Right cardiac atrium (tissue), 5 donors: ENCODE measurements around the gene PTPN6. TPM values are rescaled to one million over a fixed set of nuclear protein-coding genes. Genes with fewer than 3 reads are reported as not detected.
A peak's percentile ranks its signal among the peaks of the same experiment; 100 is the strongest.

Source experiments
- ATAC-seq, 2 donors: fragments of 200-7000 bp; cut with Tn5 transposase; one replicate each; pipeline versions ENCODE4 v1.8.0 to v1.9.1; 2020; ENCODE audit warnings: moderate library complexity in 2 of 2, mild to moderate bottlenecking in 1 of 2
- DNase-seq, 3 donors: peaks; one replicate each; pipeline ENCODE4 v3.0.0-alpha.2; 2020
- H3K27ac ChIP-seq: one replicate; pipeline ENCODE4 v1.5.1; 2013; ENCODE audit warnings: mild to moderate bottlenecking, low read length, control low read depth, moderate library complexity
- H3K27me3 ChIP-seq: one replicate; pipeline ENCODE4 v1.6.1; 2013; ENCODE audit not compliant: control insufficient read depth, insufficient read depth
- H3K4me1 ChIP-seq: one replicate; pipeline ENCODE4 v1.6.1; 2013; ENCODE audit warnings: low read length; ENCODE audit not compliant: control insufficient read depth, insufficient read depth
- H3K4me3 ChIP-seq: one replicate; pipeline ENCODE4 v1.5.1; 2013; ENCODE audit warnings: low read length, control low read depth
- H3K9me3 ChIP-seq: one replicate; pipeline ENCODE4 v1.6.1; 2013; ENCODE audit warnings: low read length; ENCODE audit not compliant: control insufficient read depth
- WGBS: extraction: QIAGEN DNeasy Blood & Tissue Kit; methylation state at CpG from one replicate; pipeline ENCODE4 v1.1.7; 2013; 5-methylcytosine and 5-hydroxymethylcytosine counted together
- intact Hi-C, 4 donors: fragments of 100-400 bp; cut with DNase I; formaldehyde crosslinking; loops; one replicate each; pipeline versions ENCODE4 v1.11.0 to v1.14.0; 2022 to 2023
- polyA plus RNA-seq: library from polyadenylated mRNA; stranded (reverse); fragments of 200-250 nt; gene quantifications from one replicate; pipeline ENCODE4 v1.2.3, GENCODE V29; 2013
- total RNA-seq, 4 donors: library from RNA; stranded (reverse); fragmentation: NEBNext Ultra II Directional; extraction: Animal tissue kit (Norgen Biotek cat#: 25700); gene quantifications; one replicate each; pipeline ENCODE4 v1.2.1, GENCODE V29; 2021
- donor health status: healthy with polysubstance abuse.
- donor health status: DM: no; HTN: yes; CAD: no.
- donor health status: DM: no; HTN: no; CAD: no.
- donor health status: DM: no; HTN: yes; CAD: no; lungs with severe emphysema.
- donor health status: DM: yes; HTN: yes; CAD: no.

PTPN6 gene
- total and polyA plus RNA-seq, 5 donors = 5.9 to 12.1 (median 8.2) TPM

- WGBS = under 1% methylated on average over 68 of the region's 68 CpGs
- intact Hi-C loops = no loop called here
- Histone ChIP-seq H3K27ac (peak within 1 kb of the TSS; percentile 54), H3K4me1 (no peaks in the 10 kb centered on the region), H3K9me3 (no peaks in the 10 kb centered on the region), H3K4me3 (peak within 1 kb of the TSS; percentile 91), H3K27me3 (no peaks in the 10 kb centered on the region)
- DNase-seq = peak; percentile 87 to 93 (median 92)
- peak; percentile 89 to 92 for ATAC-seq
Observed at GRCh38 chr12:6914246-6914946, 36.8 kb upstream of the PTPN6 start, which contains the start of gene ENO2. TSS of gene ENO2 (plus strand) at chr12:6914580. CDS start at chr12:6915833, 1,253 bp downstream.

- H3K9me3 ChIP-seq = no peaks in the 10 kb centered on the region
- H3K27ac ChIP-seq = no peak overlapping the region
- H3K27me3 ChIP-seq = no peaks in the 10 kb centered on the region
- ATAC-seq = peak; percentile 7 to 19
- intact Hi-C loops = no loop called here
- H3K4me1 ChIP-seq = no peaks in the 10 kb centered on the region
- peak overlapping the region; percentile 91 for H3K4me3 ChIP-seq
- peak in 2 of 3 donors; percentile 48 to 77 for DNase-seq
- WGBS = 18% methylated on average over 29 of the region's 29 CpGs
Observed at GRCh38 chr12:6914947-6915788, 36.0 kb upstream of the PTPN6 start.

- Histone ChIP-seq H3K27me3 (no peaks in the 10 kb centered on the region), H3K27ac (no peak overlapping the region), H3K4me3 (no peak overlapping the region), H3K9me3 (no peaks in the 10 kb centered on the region), H3K4me1 (no peaks in the 10 kb centered on the region)
- intact Hi-C loops = no loop called here
- 77% methylated on average over 14 of the region's 14 CpGs for WGBS
- ATAC-seq = no peak
- no peak for DNase-seq
Observed at GRCh38 chr12:6915789-6916285, 35.3 kb upstream of the PTPN6 start.

- no peaks in the 10 kb centered on the region for H3K27me3 ChIP-seq
- H3K4me3 ChIP-seq = no peak overlapping the region
- DNase-seq (peak in 1 of 3 donors; percentile 55), ATAC-seq (no peak)
- H3K9me3 ChIP-seq = no peaks in the 10 kb centered on the region
- no peaks in the 10 kb centered on the region for H3K4me1 ChIP-seq
- no peak overlapping the region for H3K27ac ChIP-seq
- intact Hi-C loops = no loop called here
- WGBS = 89% methylated on average over 11 of the region's 11 CpGs
Observed at GRCh38 chr12:6916426-6917200, 34.5 kb upstream of the PTPN6 start.

- H3K4me1 ChIP-seq = no peaks in the 10 kb centered on the region
- H3K27ac ChIP-seq = no peak overlapping the region
- no peaks in the 10 kb centered on the region for H3K9me3 ChIP-seq
- intact Hi-C loops = no loop called here
- WGBS = 79% methylated on average over 14 of the region's 14 CpGs
- no peak for ATAC-seq
- no peaks in the 10 kb centered on the region for H3K27me3 ChIP-seq
- H3K4me3 ChIP-seq = no peak overlapping the region
- no peak for DNase-seq
Observed at GRCh38 chr12:6917491-6918231, 33.5 kb upstream of the PTPN6 start.

- 64% methylated on average over 7 of the region's 7 CpGs for WGBS
Observed at GRCh38 chr12:6919588-6919987, 31.6 kb upstream of the PTPN6 start.

GRCh38 chr12:6921539-6921938 lies 29.6 kb upstream of the PTPN6 start:
- Histone ChIP-seq H3K27ac (no peak overlapping the region), H3K9me3 (no peaks in the 10 kb centered on the region), H3K4me1 (peaks cover 7% of the 10 kb centered on the region), H3K4me3 (no peak overlapping the region), H3K27me3 (no peaks in the 10 kb centered on the region)
- no peak for ATAC-seq
- intact Hi-C loops = no loop called here
- peak in 1 of 3 donors; percentile 24 for DNase-seq
- 82% methylated on average over 7 of the region's 7 CpGs for WGBS

More at GRCh38 chr12:6919588-6919987, 31.6 kb upstream of the PTPN6 start:
- ATAC-seq = no peak
- intact Hi-C loops = no loop called here
- peaks cover 2% of the 10 kb centered on the region for H3K4me1 ChIP-seq
- H3K27me3 ChIP-seq = no peaks in the 10 kb centered on the region
- DNase-seq = peak in 1 of 3 donors; percentile 46
- no peak overlapping the region for H3K27ac ChIP-seq
- no peaks in the 10 kb centered on the region for H3K9me3 ChIP-seq
- no peak overlapping the region for H3K4me3 ChIP-seq

GRCh38 chr12:6921996-6922946 lies 28.9 kb upstream of the PTPN6 start:
- ATAC-seq (no peak), DNase-seq (peak in 1 of 3 donors; percentile 36)
- H3K27ac ChIP-seq = no peak overlapping the region
- peaks cover 7% of the 10 kb centered on the region for H3K4me1 ChIP-seq
- H3K4me3 ChIP-seq = no peak overlapping the region
- H3K9me3 ChIP-seq = no peaks in the 10 kb centered on the region
- 78% methylated on average over 9 of the region's 9 CpGs for WGBS
- intact Hi-C loops = no loop called here
- no peaks in the 10 kb centered on the region for H3K27me3 ChIP-seq

GRCh38 chr12:6923003-6923732 lies 28.0 kb upstream of the PTPN6 start:
- ATAC-seq = no peak
- intact Hi-C loops = no loop called here
- Histone ChIP-seq H3K9me3 (no peaks in the 10 kb centered on the region), H3K27ac (no peak overlapping the region), H3K27me3 (no peaks in the 10 kb centered on the region), H3K4me3 (no peak overlapping the region), H3K4me1 (peaks cover 7% of the 10 kb centered on the region)
- DNase-seq = peak in 2 of 3 donors; percentile 34 to 41
- WGBS = 79% methylated on average over 10 of the region's 10 CpGs
